ENCODE data around the gene PTGES2. TPM values are rescaled to one million over a fixed set of nuclear protein-coding genes. Genes with fewer than 3 reads are reported as not detected.

PTGES2 gene
- total and polyA plus RNA-seq, 2 of the 13 experiments (the other 11 are each of a cell fraction or from before 2014, with no cell fraction given), result 63.7 to 79.8 TPM

DNA sequence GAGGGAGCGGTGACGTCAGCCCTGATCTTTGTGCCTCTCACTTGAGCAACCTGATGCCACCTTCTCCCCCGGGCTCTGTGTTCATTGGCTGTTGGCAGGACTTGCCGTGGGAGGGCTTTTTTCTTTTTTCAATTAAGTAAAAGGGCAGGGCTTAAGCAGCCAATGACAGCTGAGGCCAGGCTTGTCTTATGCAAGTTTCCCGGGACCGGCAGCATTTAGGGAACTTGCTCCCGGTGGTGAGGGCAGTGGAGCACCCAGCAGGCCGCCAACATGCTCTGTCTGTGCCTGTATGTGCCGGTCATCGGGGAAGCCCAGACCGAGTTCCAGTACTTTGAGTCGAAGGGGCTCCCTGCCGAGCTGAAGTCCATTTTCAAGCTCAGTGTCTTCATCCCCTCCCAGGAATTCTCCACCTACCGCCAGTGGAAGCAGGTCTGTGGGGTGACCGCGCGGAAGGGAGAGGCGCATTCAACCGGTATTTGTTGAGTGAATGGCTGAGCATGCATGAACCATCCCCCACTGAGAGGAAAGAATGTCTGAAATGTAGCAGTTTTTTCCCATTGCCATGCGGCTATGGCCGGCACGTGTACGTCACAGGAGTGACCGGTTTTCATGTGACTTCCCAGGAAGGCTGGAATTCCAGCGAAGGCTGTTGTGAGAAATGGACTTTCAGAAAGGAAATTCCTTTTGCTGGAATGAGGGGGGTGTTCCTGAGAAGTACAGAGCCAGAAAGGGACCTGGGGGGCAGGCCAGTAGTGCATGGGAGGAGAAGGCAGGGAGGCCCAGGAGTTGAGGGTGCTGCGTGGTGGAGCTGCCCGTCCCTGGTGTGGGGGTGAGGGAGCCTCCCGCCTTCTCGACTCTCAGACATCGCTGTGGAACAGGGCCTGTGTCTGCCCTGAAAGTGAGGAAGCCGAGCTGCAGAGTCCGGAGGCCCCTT, 29.0 kb downstream of the PTGES2 start (continued):
- TF ChIP-seq, protein P1, sequence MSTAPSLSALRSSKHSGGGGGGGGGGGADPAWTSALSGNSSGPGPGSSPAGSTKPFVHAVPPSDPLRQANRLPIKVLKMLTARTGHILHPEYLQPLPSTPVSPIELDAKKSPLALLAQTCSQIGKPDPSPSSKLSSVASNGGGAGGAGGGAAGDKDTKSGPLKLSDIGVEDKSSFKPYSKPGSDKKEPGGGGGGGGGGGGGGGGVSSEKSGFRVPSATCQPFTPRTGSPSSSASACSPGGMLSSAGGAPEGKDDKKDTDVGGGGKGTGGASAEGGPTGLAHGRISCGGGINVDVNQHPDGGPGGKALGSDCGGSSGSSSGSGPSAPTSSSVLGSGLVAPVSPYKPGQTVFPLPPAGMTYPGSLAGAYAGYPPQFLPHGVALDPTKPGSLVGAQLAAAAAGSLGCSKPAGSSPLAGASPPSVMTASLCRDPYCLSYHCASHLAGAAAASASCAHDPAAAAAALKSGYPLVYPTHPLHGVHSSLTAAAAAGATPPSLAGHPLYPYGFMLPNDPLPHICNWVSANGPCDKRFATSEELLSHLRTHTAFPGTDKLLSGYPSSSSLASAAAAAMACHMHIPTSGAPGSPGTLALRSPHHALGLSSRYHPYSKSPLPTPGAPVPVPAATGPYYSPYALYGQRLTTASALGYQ (CRISPR knock-in tag; IDR thresholded peaks at IDR 0.05), result 0 out of 2 replicates have a peak, but pooled peaks have one; percentile 44
- TF ChIP-seq FOXO1 (CRISPR knock-in tag; IDR thresholded peaks at IDR 0.05) (peak; percentile 22; the same call in 1 of the 2 replicates), GPN1 (CRISPR knock-in tag; IDR thresholded peaks at IDR 0.05; ENCODE audit: borderline replicate concordance) (no peak), MAFG (CRISPR knock-in tag; IDR thresholded peaks at IDR 0.05) (no peak), POLR2G (IDR thresholded peaks at IDR 0.05; ENCODE audit: low read depth, low read length) (peak; percentile 99), AGO2 (optimal IDR thresholded peaks at IDR 0.05; ENCODE audit: low read depth, low read length) (no peak), HIVEP1 (CRISPR knock-in tag; IDR thresholded peaks at IDR 0.05) (0 out of 2 replicates have a peak, but pooled peaks have one; percentile 32), PAX8 (CRISPR knock-in tag; IDR thresholded peaks at IDR 0.05; ENCODE audit: borderline replicate concordance) (no peak), ZNF253 (CRISPR knock-in tag; IDR thresholded peaks at IDR 0.05; ENCODE audit: borderline replicate concordance) (no peak), SNAI1 (CRISPR knock-in tag; IDR thresholded peaks at IDR 0.05; ENCODE audit: borderline replicate concordance) (no peak), ETV5 (CRISPR knock-in tag; IDR thresholded peaks at IDR 0.05; ENCODE audit: borderline replicate concordance) (no peak; the same call in 1 of the 2 replicates), ZNF746 (CRISPR knock-in tag; IDR thresholded peaks at IDR 0.05) (0 out of 2 replicates have a peak, but pooled peaks have one; percentile 61), ZNF572 (CRISPR knock-in tag; IDR thresholded peaks at IDR 0.05) (no peak), TAF15 (IDR thresholded peaks at IDR 0.05; ENCODE audit: low read depth, low read length, poor library complexity, severe bottlenecking) (no peak), SYNCRIP (IDR thresholded peaks at IDR 0.05; ENCODE audit: insufficient read depth, low read depth, low read length) (no peak), ZMAT3 (CRISPR knock-in tag; conservative IDR thresholded peaks at IDR 0.05) (no peak), ONECUT2 (CRISPR knock-in tag; IDR thresholded peaks at IDR 0.05) (no peak), REXO4 (CRISPR knock-in tag; IDR thresholded peaks at IDR 0.05; ENCODE audit: borderline replicate concordance) (no peak), DNMT3B (CRISPR knock-in tag; conservative IDR thresholded peaks at IDR 0.05) (no peak), SP2 (CRISPR knock-in tag; IDR thresholded peaks at IDR 0.05) (no peak), HES4 (CRISPR knock-in tag; IDR thresholded peaks at IDR 0.05; ENCODE audit: borderline replicate concordance) (no peak; the same call in 1 of the 2 replicates), BORCS8-MEF2B (CRISPR knock-in tag; IDR thresholded peaks at IDR 0.05) (peak; percentile 34; the same call in 1 of the 2 replicates), HNF4A (CRISPR knock-in tag; IDR thresholded peaks at IDR 0.05) (peak; percentile 89)
- TF ChIP-seq, protein P2, sequence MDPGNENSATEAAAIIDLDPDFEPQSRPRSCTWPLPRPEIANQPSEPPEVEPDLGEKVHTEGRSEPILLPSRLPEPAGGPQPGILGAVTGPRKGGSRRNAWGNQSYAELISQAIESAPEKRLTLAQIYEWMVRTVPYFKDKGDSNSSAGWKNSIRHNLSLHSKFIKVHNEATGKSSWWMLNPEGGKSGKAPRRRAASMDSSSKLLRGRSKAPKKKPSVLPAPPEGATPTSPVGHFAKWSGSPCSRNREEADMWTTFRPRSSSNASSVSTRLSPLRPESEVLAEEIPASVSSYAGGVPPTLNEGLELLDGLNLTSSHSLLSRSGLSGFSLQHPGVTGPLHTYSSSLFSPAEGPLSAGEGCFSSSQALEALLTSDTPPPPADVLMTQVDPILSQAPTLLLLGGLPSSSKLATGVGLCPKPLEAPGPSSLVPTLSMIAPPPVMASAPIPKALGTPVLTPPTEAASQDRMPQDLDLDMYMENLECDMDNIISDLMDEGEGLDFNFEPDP (CRISPR knock-in tag; conservative IDR thresholded peaks at IDR 0.05), result no peak
- TF ChIP-seq, protein P3, sequence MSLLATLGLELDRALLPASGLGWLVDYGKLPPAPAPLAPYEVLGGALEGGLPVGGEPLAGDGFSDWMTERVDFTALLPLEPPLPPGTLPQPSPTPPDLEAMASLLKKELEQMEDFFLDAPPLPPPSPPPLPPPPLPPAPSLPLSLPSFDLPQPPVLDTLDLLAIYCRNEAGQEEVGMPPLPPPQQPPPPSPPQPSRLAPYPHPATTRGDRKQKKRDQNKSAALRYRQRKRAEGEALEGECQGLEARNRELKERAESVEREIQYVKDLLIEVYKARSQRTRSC (CRISPR knock-in tag; IDR thresholded peaks at IDR 0.05; ENCODE audit: low read depth), result no peak
